GM12878 (cell line): Measurements from ENCODE around the gene TMEM63B. TPM values are rescaled to one million over a fixed set of nuclear protein-coding genes. Genes with fewer than 3 reads are reported as not detected.

Source experiments
- ATAC-seq: fragments of 200-7000 bp; cut with Tn5 transposase; 3 replicates; pipeline ENCODE4 v1.9.1; 2020; ENCODE audit warnings: mild to moderate bottlenecking, moderate library complexity
- BruUV-seq: library from RNA; stranded (reverse); fragments of 400-500 nt; replicated peaks from 2 replicates; lab custom pipeline; 2021; lab: Mats Ljungman, UMichigan
- CTCF ChIA-PET: fragments of 300-600 bp; sonication (Branson Sonifier 250); formaldehyde crosslinking; extraction: SDS; loops from one replicate; lab custom pipeline; 2021; ENCODE audit warnings: inconsistent platforms; lab: Yijun Ruan, JAX
- POLR2A ChIA-PET: fragments of 350-600 bp; formaldehyde crosslinking; extraction: SDS; loops from one replicate; lab custom pipeline; 2021; ENCODE audit warnings: inconsistent platforms; lab: Charles Lee
- RAD21 ChIA-PET: fragments of 300-600 bp; sonication (Branson Sonifier 250); formaldehyde crosslinking; loops from one replicate; lab custom pipeline; 2023; ENCODE audit warnings: antibody characterized with exemption; ENCODE audit not compliant: unreplicated experiment; lab: Charles Lee
- SMC1A ChIA-PET: fragments of 300-600 bp; sonication (Branson Sonifier 250); formaldehyde crosslinking; loops from one replicate; lab custom pipeline; 2023; ENCODE audit not compliant: unreplicated experiment, uncharacterized antibody; lab: Charles Lee
- DNase-seq: peaks from one replicate; pipeline ENCODE4 v3.0.0-alpha.2; 2011; ENCODE audit warnings: low read depth, low spot score
- FAIRE-seq: peaks from 3 replicates; lab custom pipeline; 2011; peaks lifted over from hg19 to GRCh38; lab: Jason Lieb, UNC
- H2AFZ ChIP-seq: 2 replicates; pipeline ENCODE4 v1.6.0; 2011; ENCODE audit warnings: low read depth, low read length, control low read depth; ENCODE audit not compliant: control insufficient read depth
- H3K27ac ChIP-seq: 2 replicates; pipeline ENCODE4 v1.5.1; 2011; ENCODE audit warnings: control low read depth; ENCODE audit not compliant: control insufficient read depth, insufficient read depth
- H3K27me3 ChIP-seq, 2 experiments: replicated peaks in 1 of 2; 2 replicates each; pipeline versions ENCODE4 v1.6.0 to v1.6.1; 2011; ENCODE audit warnings: low read length in 1 of 2; ENCODE audit not compliant: control insufficient read depth in 2 of 2, insufficient read depth in 2 of 2
- H3K36me3 ChIP-seq, 2 experiments: 2 replicates each; pipeline ENCODE4 v1.5.1; 2011; ENCODE audit warnings: low read length in 1 of 2; ENCODE audit not compliant: control insufficient read depth in 2 of 2, insufficient read depth in 2 of 2
- H3K4me1 ChIP-seq: 2 replicates; pipeline ENCODE4 v1.6.1; 2011; ENCODE audit warnings: mild to moderate bottlenecking, low read length, moderate library complexity, mixed read lengths; ENCODE audit not compliant: control insufficient read depth, insufficient read depth
- H3K4me2 ChIP-seq: 2 replicates; pipeline ENCODE4 v1.6.0; 2011; ENCODE audit warnings: control low read depth; ENCODE audit not compliant: control insufficient read depth, insufficient read depth
- H3K4me3 ChIP-seq: fragments of 200-600 bp; sonication (generic); 2 replicates; pipeline ENCODE4 v1.5.1; 2016
- H3K79me2 ChIP-seq: 2 replicates; pipeline ENCODE4 v1.6.0; 2011; ENCODE audit warnings: low read length; ENCODE audit not compliant: control insufficient read depth, insufficient read depth
- H3K9ac ChIP-seq: 2 replicates; pipeline ENCODE4 v1.8.0; 2011; ENCODE audit warnings: low read length, control low read depth, mixed read lengths; ENCODE audit not compliant: control insufficient read depth, insufficient read depth
- H3K9me3 ChIP-seq: replicated peaks from 3 replicates; pipeline ENCODE4 v1.5.1; 2011; ENCODE audit warnings: mild to moderate bottlenecking, low read length; ENCODE audit not compliant: control insufficient read depth, insufficient read depth
- H4K20me1 ChIP-seq: 2 replicates; pipeline ENCODE4 v1.6.0; 2011; ENCODE audit not compliant: control insufficient read depth, insufficient read depth
- CHD1 ChIP-seq: IDR thresholded peaks from 2 replicates; pipeline ENCODE4 v1.6.1; 2012; ENCODE audit warnings: low read depth, low read length, improper control_type of control experiment
- FOS ChIP-seq: IDR thresholded peaks from 3 replicates; pipeline ENCODE4 v1.6.1; 2011; ENCODE audit warnings: borderline replicate concordance; ENCODE audit not compliant: insufficient read length; ENCODE audit errors: extremely low read depth
- KLF5 ChIP-seq: fragments of 450-650 bp; IDR thresholded peaks from 2 replicates; pipeline ENCODE4 v1.6.1; 2014; ENCODE audit warnings: mild to moderate bottlenecking; ENCODE audit not compliant: partially characterized antibody
- MEF2B ChIP-seq: fragments of 450-650 bp; IDR thresholded peaks from 2 replicates; pipeline ENCODE4 v1.6.1; 2018; ENCODE audit warnings: mild to moderate bottlenecking, moderate library complexity; ENCODE audit not compliant: partially characterized antibody, poor library complexity, severe bottlenecking
- SMAD1 ChIP-seq: fragments of 450-650 bp; IDR thresholded peaks from 2 replicates; pipeline ENCODE4 v1.6.1; 2018; ENCODE audit warnings: mild to moderate bottlenecking, low read depth; ENCODE audit not compliant: partially characterized antibody
- ZBTB40 ChIP-seq: fragments of 450-650 bp; IDR thresholded peaks from 2 replicates; pipeline ENCODE4 v1.6.1; 2016; ENCODE audit warnings: mild to moderate bottlenecking, moderate library complexity, borderline replicate concordance
- ZSCAN29 ChIP-seq: fragments of 450-650 bp; IDR thresholded peaks from 2 replicates; pipeline ENCODE4 v1.6.1; 2017; ENCODE audit warnings: mild to moderate bottlenecking, moderate library complexity
- whole genome bisulfite sequencing: methylation state at CpG from one replicate; pipeline ENCODE4 v1.1.6; 2016; ENCODE audit warnings: low lambda C conversion rate; ENCODE audit not compliant: insufficient replicate concordance, insufficient coverage; ENCODE audit errors: missing lambda C conversion rate; 5-methylcytosine and 5-hydroxymethylcytosine counted together
- in situ Hi-C: fragments of 300-500 bp; cut with MboI; formaldehyde crosslinking; loops from 9 replicates; pipeline ENCODE4 v1.14.3; 2018; ENCODE audit warnings: mixed read lengths
- intact Hi-C: fragments of 100-400 bp; cut with micrococcal nuclease; formaldehyde crosslinking; loops from one replicate; pipeline ENCODE4 v1.14.2; 2022; ENCODE audit not compliant: unreplicated experiment
- polyA plus RNA-seq, 11 experiments: library from polyadenylated mRNA; depleted of rRNA in 4 of 11; unstranded in 6 of 11; stranded (reverse) in 5 of 11; fragments of >200 nt; fragmentation: Nextera tagmentation in 4 of 11; fragmentation: Illumina TruSeq in 1 of 11; extraction: Ambion mirVana in 4 of 11; extraction: Trizol in 1 of 11; gene quantifications; 1 replicate in 1 of 11; 2 replicates in 10 of 11; pipeline versions ENCODE4 v1.2.1 to v1.2.3, GENCODE V29; 2011 to 2016; ENCODE audit warnings: inconsistent platforms in 2 of 11, missing spikeins in 2 of 11, low read depth in 1 of 11
- total RNA-seq, 4 experiments: library from RNA; depleted of rRNA in 3 of 4; stranded (reverse); fragments of >200 nt in 3 of 4; fragmentation: Illumina TruSeq in 1 of 4; extraction: Trizol in 1 of 4; gene quantifications; 2 replicates each; pipeline versions ENCODE4 v1.2.1 to v1.2.3, GENCODE V29; 2013 to 2021
- TF ChIP-seq, protein P1 (sequence below): fragments of 450-650 bp; IDR thresholded peaks from 2 replicates; pipeline ENCODE4 v1.6.1; 2014; ENCODE audit warnings: mild to moderate bottlenecking

TMEM63B gene
- total and polyA plus RNA-seq, 10 of the 15 experiments (the other 5 are each of a cell fraction or from before 2014, with no cell fraction given): 0.09 to 15.0 (median 7.1) TPM; not detected in 1

DNA sequence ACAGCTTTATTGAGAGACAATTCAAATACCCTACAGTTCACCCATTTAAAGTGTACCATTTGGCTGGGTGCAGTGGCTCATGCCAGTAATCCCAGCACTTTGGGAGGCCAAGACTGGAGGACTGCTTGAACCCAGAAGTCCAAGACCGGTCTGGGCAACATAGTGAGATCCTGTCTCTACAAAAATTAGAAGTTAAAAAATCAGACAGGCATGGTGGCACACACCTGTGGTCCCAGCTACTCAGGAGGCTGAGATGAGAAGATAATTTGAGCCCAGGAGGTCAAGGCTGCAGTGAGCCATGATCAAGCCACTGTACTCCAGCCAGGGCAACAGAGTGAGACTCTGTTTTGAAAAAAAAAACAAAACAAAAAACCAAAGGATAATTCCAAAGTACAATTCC lies 40.2 kb downstream of the TMEM63B start:
- no peak overlapping the region for H3K27ac ChIP-seq
- peaks cover 0 to 4% of the 10 kb centered on the region in 2 experiments; a peak in 3 of 4 replicates for H3K27me3 ChIP-seq
- FAIRE-seq (no peak), ATAC-seq (no peak), DNase-seq (no peak)
- H3K4me1 ChIP-seq: no peaks in the 10 kb centered on the region
- H3K4me2 ChIP-seq: no peak overlapping the region
- SMC1A ChIA-PET: no interaction called here
- H4K20me1 ChIP-seq: no peaks in the 10 kb centered on the region
- TF ChIP-seq FOS (no peak), SMAD1 (no peak), MEF2B (no peak), KLF5 (no peak), ZBTB40 (no peak), CHD1 (no peak), ZSCAN29 (no peak)
- TF ChIP-seq, protein P1, sequence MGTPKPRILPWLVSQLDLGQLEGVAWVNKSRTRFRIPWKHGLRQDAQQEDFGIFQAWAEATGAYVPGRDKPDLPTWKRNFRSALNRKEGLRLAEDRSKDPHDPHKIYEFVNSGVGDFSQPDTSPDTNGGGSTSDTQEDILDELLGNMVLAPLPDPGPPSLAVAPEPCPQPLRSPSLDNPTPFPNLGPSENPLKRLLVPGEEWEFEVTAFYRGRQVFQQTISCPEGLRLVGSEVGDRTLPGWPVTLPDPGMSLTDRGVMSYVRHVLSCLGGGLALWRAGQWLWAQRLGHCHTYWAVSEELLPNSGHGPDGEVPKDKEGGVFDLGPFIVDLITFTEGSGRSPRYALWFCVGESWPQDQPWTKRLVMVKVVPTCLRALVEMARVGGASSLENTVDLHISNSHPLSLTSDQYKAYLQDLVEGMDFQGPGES: no peak
- RAD21 ChIA-PET: no interaction called here
- CTCF ChIA-PET: interaction anchor here (0.6 to 8.6 kb wide), 5 partner anchors 16 to 137 kb away, joined by 3 to 117 read pairs (median 4); no protein-coding TSS in a partner anchor
- H2AFZ ChIP-seq: no peak overlapping the region
- POLR2A ChIA-PET: interaction anchor here (0.6 kb wide), 1 partner anchor 1444 kb away, joined by 5 read pairs; no protein-coding TSS in a partner anchor
- H3K79me2 ChIP-seq: no peaks in the 10 kb centered on the region
- intact Hi-C loops: no loop called here
- H3K36me3 ChIP-seq: no peaks in the 10 kb centered on the region
- no peak overlapping the region for H3K9ac ChIP-seq
- in situ Hi-C loops: no loop called here
- H3K9me3 ChIP-seq: no peaks in the 10 kb centered on the region
- H3K4me3 ChIP-seq: no peak overlapping the region
- BruUV-seq: no TSS peak
- 27% methylated on average over 1 of the region's 1 CpG for WGBS
